PC-3 (cell line): ENCODE results near the gene YWHAG.

Experiments
- CTCF ChIP-seq: fragments of 300-600 bp; sonication (generic); conservative IDR thresholded peaks from 2 replicates; pipeline ENCODE4 v1.5.1; 2017; ENCODE audit warnings: antibody characterized with exemption, low read depth, mild to moderate bottlenecking, low read length
- EZH2 ChIP-seq: fragments of 300-600 bp; sonication (generic); IDR thresholded peaks from one replicate; pipeline ENCODE4 v1.6.1; 2017; ENCODE audit warnings: antibody characterized with exemption, mild to moderate bottlenecking, low read length; ENCODE audit not compliant: unreplicated experiment
- EZH2phosphoT487 ChIP-seq: fragments of 300-600 bp; sonication (generic); IDR thresholded peaks from 2 replicates; pipeline ENCODE4 v1.6.1; 2018; ENCODE audit warnings: mild to moderate bottlenecking, antibody characterized with exemption, low read length, borderline replicate concordance

DNA sequence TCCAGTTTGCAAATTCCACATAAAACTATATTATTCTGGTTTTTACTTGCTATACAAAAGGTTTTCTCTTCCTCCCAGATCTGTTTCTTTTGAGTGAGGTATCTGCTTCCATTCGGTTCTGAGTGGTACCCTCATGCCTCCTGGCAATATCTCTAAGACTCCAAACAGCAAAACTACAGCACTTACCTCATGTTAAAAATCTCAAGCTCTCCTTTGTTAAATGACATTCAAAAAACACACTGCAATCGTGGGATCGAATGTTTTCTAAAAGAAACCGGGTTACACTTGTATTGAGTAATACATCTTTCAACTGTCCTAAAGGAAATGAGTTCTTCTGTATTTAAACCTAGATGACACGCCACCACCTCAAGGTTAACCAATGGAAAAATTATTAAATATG, 11.1 kb downstream of the YWHAG start:
- no peak for TF ChIP-seq CTCF
- no peak for TF ChIP-seq EZH2
- no peak for TF ChIP-seq EZH2phosphoT487
